Fibroblast of peridontal ligament (primary cell): Measurements from ENCODE around the gene PCP2.
"Not testable (repeated sequence)": the region's sequence is repeated elsewhere in the genome, so short reads cannot be mapped to it uniquely, and the experiment has no call there.

Source experiments
- DNase-seq: peaks from one replicate; pipeline ENCODE4 v3.0.0-alpha.2; 2010; ENCODE audit errors: extremely low read depth

Gene PCP2

GRCh38 chr19:7661744-7662538, 28.4 kb upstream of the PCP2 start:
- no peak for DNase-seq

- peak; percentile 13 for DNase-seq
Measured at GRCh38 chr19:7658219-7658686, 24.7 kb upstream of the PCP2 start.

GRCh38 chr19:7657131-7657751, 23.7 kb upstream of the PCP2 start:
- DNase-seq: peak; percentile 23

- DNase-seq: no peak
Measured at GRCh38 chr19:7655581-7655980, 22.1 kb upstream of the PCP2 start.

GRCh38 chr19:7654401-7654800, 20.9 kb upstream of the PCP2 start:
- no peak for DNase-seq

GRCh38 chr19:7652061-7652641, 18.6 kb upstream of the PCP2 start:
- DNase-seq: peak; percentile 71

- DNase-seq: no peak
Measured at GRCh38 chr19:7650148-7650547, 16.6 kb upstream of the PCP2 start.

- DNase-seq: no peak
Measured at GRCh38 chr19:7648265-7649014, 14.9 kb upstream of the PCP2 start.

GRCh38 chr19:7647156-7647555, 13.6 kb upstream of the PCP2 start:
- no peak for DNase-seq

- no peak for DNase-seq
Measured at GRCh38 chr19:7646426-7646700, 12.8 kb upstream of the PCP2 start.

GRCh38 chr19:7645656-7646425, 12.3 kb upstream of the PCP2 start:
- DNase-seq: no peak

- no peak for DNase-seq
Measured at GRCh38 chr19:7645163-7645562, 11.6 kb upstream of the PCP2 start.

- DNase-seq: no peak
Measured at GRCh38 chr19:7644550-7644877, 11.0 kb upstream of the PCP2 start.

GRCh38 chr19:7643629-7644549, 10.4 kb upstream of the PCP2 start:
- DNase-seq: not testable (repeated sequence)

- no peak for DNase-seq
Measured at GRCh38 chr19:7643031-7643415, 9.5 kb upstream of the PCP2 start.

- DNase-seq: no peak
Measured at GRCh38 chr19:7642295-7643030, 8.9 kb upstream of the PCP2 start.

GRCh38 chr19:7641290-7642276, 8.1 kb upstream of the PCP2 start:
- no peak for DNase-seq

GRCh38 chr19:7640803-7641202, 7.3 kb upstream of the PCP2 start:
- no peak for DNase-seq

- DNase-seq: no peak
Measured at GRCh38 chr19:7639863-7640348, 6.4 kb upstream of the PCP2 start.
